K562 (cell line): ENCODE measurements around the gene ATP5PD. TPM values are rescaled to one million over a fixed set of nuclear protein-coding genes. Genes with fewer than 3 reads are reported as not detected.

Source experiments
- CXXC5 ChIP-seq: fragments of 250-450 bp; sonication (Bioruptor Pico); IDR thresholded peaks from 2 replicates; pipeline ENCODE4 v1.8.0; 2022; ENCODE audit warnings: inconsistent platforms, mild to moderate bottlenecking, moderate library complexity
- ELF1 ChIP-seq: fragments of 200-800 bp; sonication (Bioruptor generic); IDR thresholded peaks from 2 replicates; pipeline ENCODE4 v1.6.1; 2016; ENCODE audit warnings: missing genetic modification characterization, missing compliant biosample characterization
- ESRRB ChIP-seq: fragments of 250-450 bp; sonication (Bioruptor Pico); IDR thresholded peaks from 2 replicates; pipeline ENCODE4 v1.5.0; 2020; ENCODE audit warnings: mild to moderate bottlenecking, moderate library complexity, borderline replicate concordance
- HDAC2 ChIP-seq: fragments of 450-650 bp; IDR thresholded peaks from 2 replicates; pipeline ENCODE4 v1.6.1; 2016; ENCODE audit warnings: mild to moderate bottlenecking
- HOXB6 ChIP-seq: fragments of 250-450 bp; sonication (Bioruptor Pico); IDR thresholded peaks from 2 replicates; pipeline ENCODE4 v1.5.1; 2022; ENCODE audit warnings: mild to moderate bottlenecking, borderline replicate concordance
- JUND ChIP-seq, 2 experiments: IDR thresholded peaks; 2 replicates in 1 of 2; 3 replicates in 1 of 2; pipeline ENCODE4 v1.6.1; 2011; ENCODE audit warnings: borderline replicate concordance in 2 of 2, low read depth in 2 of 2, low read length in 2 of 2, improper control_type of control experiment in 1 of 2, missing biosample characterization in 1 of 2, missing genetic modification characterization in 1 of 2, missing genetic modification reagents in 1 of 2
- LCOR ChIP-seq: sonication (generic); formaldehyde crosslinking; IDR thresholded peaks from 2 replicates; pipeline ENCODE4 v1.8.0; 2022; ENCODE audit warnings: mild to moderate bottlenecking, missing genetic modification reagents
- MECOM ChIP-seq: fragments of 250-450 bp; sonication (Bioruptor Pico); IDR thresholded peaks from 2 replicates; pipeline ENCODE4 v1.8.0; 2022; ENCODE audit warnings: inconsistent platforms
- NCOA1 ChIP-seq: fragments of 450-650 bp; IDR thresholded peaks from 2 replicates; pipeline ENCODE4 v1.6.1; 2016; ENCODE audit warnings: low read depth
- NCOR1 ChIP-seq: fragments of 450-650 bp; IDR thresholded peaks from 2 replicates; pipeline ENCODE4 v1.6.1; 2016; ENCODE audit warnings: mild to moderate bottlenecking, moderate library complexity
- NFATC3 ChIP-seq: fragments of 450-650 bp; IDR thresholded peaks from 2 replicates; pipeline ENCODE4 v1.6.1; 2017; ENCODE audit warnings: mild to moderate bottlenecking
- NR4A1 ChIP-seq, 2 experiments: fragments of 250-450 bp in 1 of 2; fragments of 450-650 bp in 1 of 2; sonication (Bioruptor Pico) in 1 of 2; IDR thresholded peaks; 2 replicates each; pipeline versions ENCODE4 v1.4.0 to v1.6.1; 2016 to 2020; ENCODE audit warnings: mild to moderate bottlenecking in 2 of 2, missing compliant biosample characterization in 1 of 2, missing genetic modification characterization in 1 of 2, moderate library complexity in 1 of 2
- PHF8 ChIP-seq: fragments of 200-600 bp; sonication (generic); IDR thresholded peaks from 2 replicates; pipeline ENCODE4 v1.6.1; 2012; ENCODE audit warnings: mixed run types, mild to moderate bottlenecking, inconsistent platforms, low read length, moderate library complexity, borderline replicate concordance
- POLR2G ChIP-seq: fragments of 200-400 bp; formaldehyde crosslinking; IDR thresholded peaks from 2 replicates; pipeline ENCODE4 v1.6.1; 2017; ENCODE audit warnings: low read depth, mild to moderate bottlenecking, antibody characterized with exemption, low read length, moderate library complexity
- RFX1 ChIP-seq: fragments of 450-650 bp; IDR thresholded peaks from 2 replicates; pipeline ENCODE4 v1.6.1; 2016; ENCODE audit warnings: mild to moderate bottlenecking, moderate library complexity
- SMAD1 ChIP-seq: fragments of 150-350 bp; IDR thresholded peaks from 2 replicates; pipeline ENCODE4 v1.6.1; 2014; ENCODE audit warnings: low read length, low read depth; ENCODE audit not compliant: partially characterized antibody
- SMARCA4 ChIP-seq: fragments of 450-650 bp; IDR thresholded peaks from 2 replicates; pipeline ENCODE4 v1.6.1; 2016
- SNRNP70 ChIP-seq: fragments of 200-400 bp; formaldehyde crosslinking; optimal IDR thresholded peaks from 2 replicates; pipeline ENCODE3; 2017; ENCODE audit warnings: low read depth, low read length
- SP2 ChIP-seq: IDR thresholded peaks from 2 replicates; pipeline ENCODE4 v1.6.1; 2011; ENCODE audit warnings: mild to moderate bottlenecking, low read depth, low read length, moderate library complexity; ENCODE audit not compliant: poor library complexity, severe bottlenecking; ENCODE audit errors: extremely low read depth
- ZNF134 ChIP-seq: fragments of 250-450 bp; sonication (Bioruptor Pico); conservative IDR thresholded peaks from 2 replicates; pipeline ENCODE4 v1.4.0; 2020
- ZNF232 ChIP-seq: sonication (generic); formaldehyde crosslinking; IDR thresholded peaks from 2 replicates; pipeline ENCODE4 v1.8.0; 2022; ENCODE audit warnings: mild to moderate bottlenecking, missing genetic modification reagents
- ZNF311 ChIP-seq: fragments of 250-450 bp; sonication (Bioruptor Pico); IDR thresholded peaks from 2 replicates; pipeline ENCODE4 v1.4.0; 2020; ENCODE audit warnings: mild to moderate bottlenecking, moderate library complexity
- ZNF76 ChIP-seq: fragments of 250-450 bp; sonication (Bioruptor Pico); IDR thresholded peaks from 2 replicates; pipeline ENCODE4 v1.4.0; 2020; ENCODE audit warnings: mild to moderate bottlenecking, moderate library complexity, borderline replicate concordance
- polyA plus RNA-seq, 8 experiments: library from polyadenylated mRNA; depleted of rRNA in 4 of 8; stranded (reverse) in 5 of 8; unstranded in 3 of 8; fragments of >200 nt; fragmentation: Nextera tagmentation in 2 of 8; fragmentation: Illumina TruSeq in 1 of 8; extraction: Ambion mirVana in 2 of 8; extraction: Trizol in 1 of 8; gene quantifications; 2 replicates each; pipeline versions ENCODE4 v1.2.1 to v1.2.3, GENCODE V29; 2011 to 2014; ENCODE audit warnings: inconsistent platforms in 1 of 8, missing spikeins in 1 of 8
- total RNA-seq, 7 experiments: library from RNA; depleted of rRNA in 6 of 7; stranded (reverse); fragments of >200 nt in 6 of 7; fragmentation: Illumina TruSeq in 2 of 7; extraction: Trizol in 2 of 7; gene quantifications; 2 replicates each; pipeline versions ENCODE4 v1.2.1 to v1.2.3, GENCODE V29; 2011 to 2021; ENCODE audit warnings: low replicate concordance in 1 of 7
- TF ChIP-seq, protein P1 (sequence below): sonication (generic); formaldehyde crosslinking; IDR thresholded peaks from 2 replicates; pipeline ENCODE4 v1.8.1; 2023; ENCODE audit warnings: mild to moderate bottlenecking, missing genetic modification reagents
- TF ChIP-seq, protein P2 (sequence below): fragments of 250-450 bp; sonication (Bioruptor Pico); IDR thresholded peaks from 2 replicates; pipeline ENCODE4 v1.8.0; 2021; ENCODE audit warnings: mild to moderate bottlenecking, moderate library complexity
- TF ChIP-seq, protein P3 (sequence below): fragments of 250-450 bp; sonication (Bioruptor Pico); IDR thresholded peaks from 2 replicates; pipeline ENCODE4 v1.9.0; 2021; ENCODE audit warnings: mild to moderate bottlenecking

The ATP5PD gene
- total and polyA plus RNA-seq, 9 of the 15 experiments (the other 6 are each of a cell fraction or from before 2014, with no cell fraction given): 271 to 828 (median 432) TPM

DNA sequence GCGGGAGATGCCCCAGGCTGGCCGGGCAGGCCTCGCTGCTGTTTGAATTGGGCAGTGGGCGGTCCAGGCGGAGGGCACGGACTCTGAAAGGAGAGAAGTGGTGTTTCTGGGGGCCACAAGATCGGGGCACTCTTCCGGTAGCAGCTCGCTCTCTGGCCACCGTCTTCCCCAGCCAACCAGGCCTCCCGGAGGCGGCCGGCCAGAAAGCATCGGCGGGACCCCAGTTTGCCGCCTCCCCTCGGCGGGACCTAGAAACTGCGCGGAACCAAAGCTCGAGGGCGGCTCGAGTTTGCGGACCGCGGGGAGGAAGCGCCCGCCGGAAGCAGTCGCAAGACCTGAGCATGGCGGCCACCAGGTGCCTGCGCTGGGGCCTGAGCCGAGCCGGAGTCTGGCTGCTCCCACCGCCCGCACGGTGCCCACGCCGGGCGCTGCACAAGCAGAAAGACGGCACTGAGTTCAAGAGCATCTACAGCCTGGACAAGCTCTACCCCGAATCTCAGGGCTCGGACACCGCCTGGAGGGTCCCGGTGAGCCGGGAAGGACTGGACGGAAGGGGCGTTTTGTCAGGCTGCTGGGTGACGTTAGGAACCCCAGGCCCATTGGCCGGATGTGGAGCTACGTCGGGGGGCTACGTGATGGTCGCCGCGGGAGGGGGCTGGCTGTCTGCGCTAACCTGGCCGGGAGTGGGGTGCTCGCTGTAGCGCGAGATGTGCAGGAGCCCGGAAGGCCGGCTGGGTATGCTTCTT is 34.2 kb downstream of the ATP5PD start, which contains the start of gene MRPL58 (continued):
- TF ChIP-seq LCOR (CRISPR knock-in tag) (peak; percentile 82), SMAD1 (peak; percentile 32), SNRNP70 (no peak), NFATC3 (no peak), ESRRB (CRISPR knock-in tag) (no peak), ZNF134 (CRISPR knock-in tag) (peak; percentile 28; the same call in 1 of the 2 replicates), ZNF232 (no peak), CXXC5 (CRISPR knock-in tag) (peak; percentile 79), ELF1 (tag) (peak; percentile 40; the same call in 1 of the 2 replicates), HOXB6 (CRISPR knock-in tag) (no peak), SP2 (no peak), NCOR1 (peak; percentile 47), SMARCA4 (no peak), POLR2G (peak; percentile 98), HDAC2 (0 out of 2 replicates have a peak, but pooled peaks have one; percentile 34), RFX1 (no peak), JUND (IDR thresholded peaks at IDR 0.05; ENCODE audit: borderline replicate concordance, low read depth, low read length) (peak; percentile 55), JUND (tag; IDR thresholded peaks at IDR 0.05; ENCODE audit: borderline replicate concordance, low read depth, low read length) (no peak), ZNF76 (no peak), PHF8 (peak; percentile 97), ZNF311 (CRISPR knock-in tag) (no peak; the same call in 1 of the 2 replicates), MECOM (no peak), NCOA1 (peak; percentile 97), NR4A1 (CRISPR knock-in tag; IDR thresholded peaks at IDR 0.05) (0 out of 2 replicates have a peak, but pooled peaks have one; percentile 58), NR4A1 (tag; IDR thresholded peaks at IDR 0.05) (0 out of 2 replicates have a peak, but pooled peaks have one; percentile 34)
- TF ChIP-seq, protein P1, sequence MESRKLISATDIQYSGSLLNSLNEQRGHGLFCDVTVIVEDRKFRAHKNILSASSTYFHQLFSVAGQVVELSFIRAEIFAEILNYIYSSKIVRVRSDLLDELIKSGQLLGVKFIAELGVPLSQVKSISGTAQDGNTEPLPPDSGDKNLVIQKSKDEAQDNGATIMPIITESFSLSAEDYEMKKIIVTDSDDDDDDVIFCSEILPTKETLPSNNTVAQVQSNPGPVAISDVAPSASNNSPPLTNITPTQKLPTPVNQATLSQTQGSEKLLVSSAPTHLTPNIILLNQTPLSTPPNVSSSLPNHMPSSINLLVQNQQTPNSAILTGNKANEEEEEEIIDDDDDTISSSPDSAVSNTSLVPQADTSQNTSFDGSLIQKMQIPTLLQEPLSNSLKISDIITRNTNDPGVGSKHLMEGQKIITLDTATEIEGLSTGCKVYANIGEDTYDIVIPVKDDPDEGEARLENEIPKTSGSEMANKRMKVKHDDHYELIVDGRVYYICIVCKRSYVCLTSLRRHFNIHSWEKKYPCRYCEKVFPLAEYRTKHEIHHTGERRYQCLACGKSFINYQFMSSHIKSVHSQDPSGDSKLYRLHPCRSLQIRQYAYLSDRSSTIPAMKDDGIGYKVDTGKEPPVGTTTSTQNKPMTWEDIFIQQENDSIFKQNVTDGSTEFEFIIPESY (CRISPR knock-in tag): peak; percentile 59
- TF ChIP-seq, protein P2, sequence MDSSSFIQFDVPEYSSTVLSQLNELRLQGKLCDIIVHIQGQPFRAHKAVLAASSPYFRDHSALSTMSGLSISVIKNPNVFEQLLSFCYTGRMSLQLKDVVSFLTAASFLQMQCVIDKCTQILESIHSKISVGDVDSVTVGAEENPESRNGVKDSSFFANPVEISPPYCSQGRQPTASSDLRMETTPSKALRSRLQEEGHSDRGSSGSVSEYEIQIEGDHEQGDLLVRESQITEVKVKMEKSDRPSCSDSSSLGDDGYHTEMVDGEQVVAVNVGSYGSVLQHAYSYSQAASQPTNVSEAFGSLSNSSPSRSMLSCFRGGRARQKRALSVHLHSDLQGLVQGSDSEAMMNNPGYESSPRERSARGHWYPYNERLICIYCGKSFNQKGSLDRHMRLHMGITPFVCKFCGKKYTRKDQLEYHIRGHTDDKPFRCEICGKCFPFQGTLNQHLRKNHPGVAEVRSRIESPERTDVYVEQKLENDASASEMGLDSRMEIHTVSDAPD (CRISPR knock-in tag): no peak
- TF ChIP-seq, protein P3, sequence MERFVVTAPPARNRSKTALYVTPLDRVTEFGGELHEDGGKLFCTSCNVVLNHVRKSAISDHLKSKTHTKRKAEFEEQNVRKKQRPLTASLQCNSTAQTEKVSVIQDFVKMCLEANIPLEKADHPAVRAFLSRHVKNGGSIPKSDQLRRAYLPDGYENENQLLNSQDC (CRISPR knock-in tag): no peak
